IgD-negative memory B cell (primary cell): ENCODE data around the gene TMPRSS3. TPM values are rescaled to one million over a fixed set of nuclear protein-coding genes. Genes with fewer than 3 reads are reported as not detected.

Experiments used
- H3K27ac Mint-ChIP-seq, 3 donors: one replicate each; pipeline ENCODE4 v1.8.0; 2020 to 2022; ENCODE audit warnings: mild to moderate bottlenecking in 3 of 3, mixed read lengths in 3 of 3, moderate library complexity in 1 of 3
- H3K27me3 Mint-ChIP-seq: one replicate; pipeline ENCODE4 v1.8.0; 2021; ENCODE audit warnings: mixed read lengths
- H3K36me3 Mint-ChIP-seq: one replicate; pipeline ENCODE4 v1.8.0; 2020; ENCODE audit warnings: mild to moderate bottlenecking, mixed read lengths
- H3K4me1 Mint-ChIP-seq, 3 donors: one replicate each; pipeline ENCODE4 v1.8.0; 2020 to 2022; ENCODE audit warnings: mixed read lengths in 3 of 3, mild to moderate bottlenecking in 1 of 3
- H3K4me3 Mint-ChIP-seq, 4 donors: one replicate each; pipeline ENCODE4 v1.8.0; 2020 to 2022; ENCODE audit warnings: mild to moderate bottlenecking in 4 of 4, mixed read lengths in 4 of 4, moderate library complexity in 3 of 4
- H3K9me3 Mint-ChIP-seq, 3 donors: one replicate each; pipeline ENCODE4 v1.8.0; 2020 to 2021; ENCODE audit warnings: mixed read lengths in 3 of 3, mild to moderate bottlenecking in 1 of 3
- polyA plus RNA-seq: library from polyadenylated mRNA; unstranded; fragments of 300-500 nt; fragmentation: Illumina TruSeq; gene quantifications from one replicate; pipeline ENCODE4 v1.2.3, GENCODE V29; 2021

The TMPRSS3 gene
- not detected for polyA plus RNA-seq

DNA sequence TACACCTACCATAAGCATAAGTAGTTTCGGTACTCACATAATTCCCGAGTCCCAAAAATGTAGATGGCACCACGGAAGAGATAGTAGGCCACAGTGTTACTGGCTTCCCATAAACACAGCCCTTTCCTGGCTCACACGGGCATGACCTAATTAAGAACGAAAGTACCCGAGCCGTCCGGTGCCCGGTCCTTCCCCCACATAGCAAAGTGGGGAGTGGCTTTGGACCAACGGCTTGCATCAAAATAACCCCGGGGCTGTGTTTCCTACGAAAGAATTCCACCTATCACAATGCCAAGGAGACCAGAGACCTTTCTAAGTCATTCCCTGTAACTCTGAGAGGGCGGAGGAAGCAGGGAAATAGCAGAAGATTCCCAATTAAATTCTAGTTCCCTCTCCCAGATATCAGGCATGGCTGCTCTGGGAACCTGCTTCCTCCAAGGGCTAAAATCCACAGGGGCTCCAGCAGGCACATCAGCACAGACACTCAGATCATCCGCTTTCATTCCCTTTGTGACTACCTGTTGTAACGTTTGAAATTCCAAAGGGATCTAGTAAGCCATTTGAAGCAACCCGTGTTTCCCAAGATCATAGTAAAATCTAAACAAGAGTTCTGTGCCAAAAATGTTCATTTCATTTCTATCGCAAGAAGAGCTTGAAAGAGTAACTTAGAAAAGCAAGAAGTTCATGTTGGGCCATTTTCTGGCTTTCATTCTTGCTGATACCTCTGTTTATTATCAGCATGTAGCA, at the start of gene TMPRSS3:
Gene TMPRSS3 (minus strand): TSS at position 148 of the 747 bp plus-strand sequence. CDS start 635 bp downstream, outside the sequence.
- H3K27ac Mint-ChIP-seq: no peak within 1 kb of the TSS
- H3K27me3 Mint-ChIP-seq: peaks cover 12% of the 10 kb centered on the region
- H3K9me3 Mint-ChIP-seq: no peaks in the 10 kb centered on the region
- H3K4me3 Mint-ChIP-seq: peak within 1 kb of the TSS in 1 of 4 donors; percentile 36
- peaks cover 5 to 23% (median 20%) of the 10 kb centered on the region in 3 donors for H3K4me1 Mint-ChIP-seq
- H3K36me3 Mint-ChIP-seq: peaks cover 1% of the 10 kb centered on the region

DNA sequence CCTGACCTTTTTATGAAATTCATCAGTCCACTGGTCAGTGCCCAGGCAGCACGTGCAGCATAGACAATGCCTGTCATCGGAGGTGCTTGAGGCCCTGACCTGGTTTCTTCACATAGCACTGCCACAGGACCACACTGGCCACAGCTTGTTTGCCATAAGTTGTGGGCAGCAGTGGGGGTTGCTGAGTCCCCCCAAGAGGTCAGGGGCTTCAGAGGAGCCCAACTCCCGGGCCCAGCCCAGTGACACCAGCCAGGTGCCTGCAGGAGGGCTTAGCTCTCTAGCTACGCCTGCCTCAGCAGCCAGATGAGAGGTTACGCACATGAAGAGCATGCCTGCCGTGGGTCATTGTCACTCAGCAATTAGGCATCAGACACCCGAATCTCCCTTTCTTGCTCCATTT, 49.5 kb upstream of the TMPRSS3 start:
- Mint-ChIP-seq H3K4me1 (peaks cover 0 to 8% (median 5%) of the 10 kb centered on the region in 3 donors), H3K9me3 (no peaks in the 10 kb centered on the region), H3K27ac (no peak overlapping the region), H3K4me3 (no peak overlapping the region), H3K36me3 (no peaks in the 10 kb centered on the region), H3K27me3 (peaks cover 5% of the 10 kb centered on the region)

DNA sequence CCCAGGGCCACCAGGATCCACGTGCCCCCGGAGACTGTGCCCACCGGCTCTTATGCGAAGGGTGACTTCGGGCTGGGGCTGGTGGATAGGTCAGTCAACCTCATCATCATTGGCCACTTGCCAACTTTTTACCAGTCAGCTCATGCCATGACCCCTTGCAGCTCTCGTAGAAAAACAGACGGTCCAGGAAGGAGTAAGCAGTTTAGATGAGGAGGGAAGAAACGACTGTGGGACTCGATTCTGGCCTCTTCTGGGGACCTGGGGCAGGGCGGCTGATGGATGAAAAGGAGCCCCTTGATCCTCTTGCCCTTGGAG, 48.9 kb upstream of the TMPRSS3 start:
- Mint-ChIP-seq H3K27me3 (peaks cover 5% of the 10 kb centered on the region), H3K4me3 (no peak overlapping the region), H3K9me3 (no peaks in the 10 kb centered on the region), H3K27ac (no peak overlapping the region), H3K36me3 (no peaks in the 10 kb centered on the region), H3K4me1 (peaks cover 0 to 3% (median 3%) of the 10 kb centered on the region in 3 donors)

DNA sequence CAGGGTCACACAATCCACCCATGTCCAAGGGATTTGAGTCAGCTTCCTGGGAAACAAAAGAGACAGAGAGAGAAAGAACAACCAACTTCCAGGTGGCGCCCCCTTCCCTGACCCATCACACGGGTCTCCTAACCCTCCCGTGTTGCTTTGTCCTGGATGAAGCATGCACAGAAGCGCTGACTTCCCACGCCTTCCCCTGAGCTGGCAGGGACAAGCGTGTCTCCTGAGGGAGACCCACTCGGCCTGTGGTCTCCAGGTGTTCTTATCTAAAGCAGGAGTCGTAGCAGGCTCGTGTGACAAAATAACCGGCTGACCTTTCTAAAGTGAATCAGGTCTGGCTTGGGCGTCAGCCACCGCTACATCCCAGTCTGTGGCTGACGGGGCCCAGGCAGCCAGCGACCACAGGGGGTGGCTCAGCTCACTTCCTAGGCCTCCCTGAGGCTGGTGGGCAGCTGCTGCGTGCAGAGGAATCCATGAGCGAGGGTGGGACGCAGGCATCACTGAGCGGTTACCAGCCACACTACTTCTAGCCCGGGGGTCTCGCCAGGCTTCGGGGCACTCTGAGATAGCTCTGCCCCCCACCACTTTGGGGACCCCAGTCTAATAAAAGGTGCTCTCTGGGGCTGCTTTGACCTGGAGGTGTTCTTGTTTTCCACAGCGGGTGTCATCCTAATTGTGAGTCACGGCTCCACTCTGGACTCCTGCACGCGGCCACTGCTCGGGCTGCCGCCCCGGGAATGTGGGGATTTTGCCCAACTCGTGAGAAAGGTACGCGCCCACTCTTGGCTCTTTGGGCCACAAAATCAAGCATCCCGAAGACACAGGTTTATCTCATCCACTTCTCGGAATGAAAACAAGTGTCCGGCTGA, 48.3 kb upstream of the TMPRSS3 start:
- peak overlapping the region in 1 of 3 donors; percentile 53 for H3K27ac Mint-ChIP-seq
- no peaks in the 10 kb centered on the region for H3K9me3 Mint-ChIP-seq
- H3K4me1 Mint-ChIP-seq: peaks cover 0 to 4% (median 4%) of the 10 kb centered on the region in 3 donors
- peaks cover 7% of the 10 kb centered on the region for H3K27me3 Mint-ChIP-seq
- no peaks in the 10 kb centered on the region for H3K36me3 Mint-ChIP-seq
- H3K4me3 Mint-ChIP-seq: no peak overlapping the region

DNA sequence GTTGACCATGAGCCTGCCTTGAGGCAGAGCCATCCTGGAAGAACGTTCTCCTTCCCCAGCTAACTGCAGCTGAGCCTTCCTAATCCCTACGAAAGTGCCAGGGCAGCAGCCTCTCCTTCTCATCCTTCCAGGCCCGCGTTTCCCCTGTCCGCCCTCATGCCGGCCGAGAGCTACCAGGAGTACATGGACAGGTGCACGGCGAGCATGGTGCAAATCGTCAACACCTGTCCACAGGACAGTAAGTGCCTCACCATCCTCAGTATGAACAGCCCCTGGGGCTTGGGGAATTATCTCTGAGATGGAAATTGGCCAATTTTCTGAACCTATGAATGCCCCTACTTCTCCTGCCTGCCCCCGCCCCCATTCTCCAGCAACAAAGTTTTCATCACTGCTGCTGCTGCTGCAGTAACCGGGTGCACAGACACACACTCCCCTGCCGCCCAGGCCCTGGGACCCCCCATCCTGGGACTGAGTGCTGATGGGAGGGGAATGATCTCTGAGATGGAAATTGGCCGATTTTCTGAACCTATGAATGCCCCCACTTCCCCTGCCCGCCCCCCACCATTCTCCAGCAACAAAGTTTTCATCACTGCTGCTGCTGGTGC, 47.4 kb upstream of the TMPRSS3 start:
- Mint-ChIP-seq H3K4me1 (peaks cover 0 to 4% (median 4%) of the 10 kb centered on the region in 3 donors), H3K36me3 (no peaks in the 10 kb centered on the region), H3K27ac (peak overlapping the region in 2 of 3 donors; percentile 37 to 53), H3K4me3 (peak overlapping the region in 1 of 4 donors; percentile 10), H3K9me3 (no peaks in the 10 kb centered on the region), H3K27me3 (peaks cover 15% of the 10 kb centered on the region)

DNA sequence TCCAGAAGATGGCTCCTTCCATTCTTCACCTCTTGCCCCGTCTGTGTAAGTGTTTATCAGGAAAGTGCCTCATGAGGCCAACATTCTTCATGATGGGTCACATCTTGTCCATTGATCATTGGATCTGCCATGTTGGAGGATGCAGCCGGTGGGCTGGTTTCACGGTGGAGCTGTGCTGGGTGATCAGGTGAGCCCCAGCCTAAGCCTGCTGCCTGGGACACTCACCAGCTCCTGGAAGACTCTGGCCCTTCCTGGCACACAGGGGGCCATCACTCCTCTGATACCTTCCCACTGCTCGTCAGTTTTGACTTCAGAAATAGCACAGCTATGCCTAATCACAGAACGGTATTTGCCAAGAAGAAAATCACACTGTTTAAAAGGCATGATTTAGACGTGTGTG, 46.1 kb upstream of the TMPRSS3 start:
- Mint-ChIP-seq H3K36me3 (no peaks in the 10 kb centered on the region), H3K27me3 (peaks cover 15% of the 10 kb centered on the region), H3K27ac (no peak overlapping the region), H3K4me1 (peaks cover 0 to 4% (median 4%) of the 10 kb centered on the region in 3 donors), H3K4me3 (no peak overlapping the region), H3K9me3 (no peaks in the 10 kb centered on the region)

DNA sequence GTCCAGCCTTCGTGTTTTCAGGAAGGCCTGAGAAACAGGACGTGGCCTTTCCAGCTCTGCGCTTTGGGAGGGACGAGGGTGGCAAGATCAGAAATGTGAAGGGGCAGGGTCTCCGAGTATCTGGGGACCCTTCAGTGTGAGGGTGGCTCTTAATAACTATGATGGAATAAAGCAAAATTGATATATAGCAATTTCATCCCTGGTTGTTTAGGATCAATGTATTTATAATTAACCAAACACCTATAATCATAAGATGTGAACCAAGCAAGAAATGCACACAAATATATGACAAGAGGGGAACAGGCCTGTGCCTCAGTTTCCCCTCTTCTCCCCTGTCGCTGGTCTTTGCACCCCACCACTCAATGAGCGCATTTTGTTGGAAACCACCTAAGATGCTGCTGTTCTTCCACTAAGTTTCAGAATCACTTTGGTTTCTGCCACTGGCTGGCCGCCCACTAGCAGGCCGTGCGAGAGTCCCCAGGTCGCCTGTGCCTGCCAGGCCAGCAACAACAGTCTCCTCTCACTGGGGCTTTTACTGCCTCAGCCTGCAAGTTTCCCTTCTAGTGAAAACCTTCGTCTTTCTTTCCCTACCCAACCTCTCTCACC, 44.4 kb upstream of the TMPRSS3 start:
- H3K9me3 Mint-ChIP-seq: no peaks in the 10 kb centered on the region
- H3K27me3 Mint-ChIP-seq: peaks cover 15% of the 10 kb centered on the region
- H3K36me3 Mint-ChIP-seq: no peaks in the 10 kb centered on the region
- peaks cover 0 to 4% (median 1%) of the 10 kb centered on the region in 3 donors for H3K4me1 Mint-ChIP-seq
- H3K4me3 Mint-ChIP-seq: no peak overlapping the region
- no peak overlapping the region for H3K27ac Mint-ChIP-seq

DNA sequence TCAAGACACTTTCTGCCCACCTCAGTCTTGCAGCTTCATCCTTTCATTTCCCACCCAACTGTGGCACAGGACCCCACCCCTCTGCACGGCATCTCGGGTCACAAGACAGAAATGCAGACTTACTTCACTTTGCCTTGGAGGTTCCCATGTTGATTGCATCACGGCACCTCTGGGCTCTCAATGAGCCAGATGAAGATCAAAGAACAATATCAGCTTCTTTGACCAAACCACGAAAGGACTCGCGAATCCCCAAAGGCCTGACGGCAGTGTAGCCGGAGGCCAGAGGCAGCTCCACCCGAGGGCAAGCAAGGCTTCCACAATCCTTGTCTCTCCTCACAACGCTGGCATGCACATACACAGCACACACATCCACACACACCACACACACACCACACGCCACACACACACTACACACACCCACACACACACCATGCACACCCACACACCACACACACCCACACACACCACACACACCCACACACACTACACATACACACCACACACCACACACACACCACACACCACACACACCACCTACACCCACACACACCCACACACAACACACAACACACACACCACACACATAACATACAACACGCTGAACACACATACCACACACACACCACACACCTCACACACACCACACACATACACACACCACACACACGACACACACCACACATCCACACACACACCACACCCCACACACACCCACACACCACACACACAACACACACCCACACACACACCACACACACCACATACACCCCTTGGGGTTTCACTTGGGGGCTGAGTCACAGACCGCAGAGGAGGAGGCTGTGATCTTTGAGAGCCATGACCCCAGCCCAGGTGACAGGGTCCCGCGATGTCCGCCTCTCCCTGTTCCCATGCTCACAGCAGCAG, 43.7 kb upstream of the TMPRSS3 start:
- H3K27ac Mint-ChIP-seq: peak overlapping the region in 1 of 3 donors; percentile 67
- H3K4me3 Mint-ChIP-seq: no peak overlapping the region
- no peaks in the 10 kb centered on the region for H3K9me3 Mint-ChIP-seq
- H3K27me3 Mint-ChIP-seq: peaks cover 15% of the 10 kb centered on the region
- no peaks in the 10 kb centered on the region for H3K36me3 Mint-ChIP-seq
- peaks cover 0 to 4% (median 1%) of the 10 kb centered on the region in 3 donors for H3K4me1 Mint-ChIP-seq

DNA sequence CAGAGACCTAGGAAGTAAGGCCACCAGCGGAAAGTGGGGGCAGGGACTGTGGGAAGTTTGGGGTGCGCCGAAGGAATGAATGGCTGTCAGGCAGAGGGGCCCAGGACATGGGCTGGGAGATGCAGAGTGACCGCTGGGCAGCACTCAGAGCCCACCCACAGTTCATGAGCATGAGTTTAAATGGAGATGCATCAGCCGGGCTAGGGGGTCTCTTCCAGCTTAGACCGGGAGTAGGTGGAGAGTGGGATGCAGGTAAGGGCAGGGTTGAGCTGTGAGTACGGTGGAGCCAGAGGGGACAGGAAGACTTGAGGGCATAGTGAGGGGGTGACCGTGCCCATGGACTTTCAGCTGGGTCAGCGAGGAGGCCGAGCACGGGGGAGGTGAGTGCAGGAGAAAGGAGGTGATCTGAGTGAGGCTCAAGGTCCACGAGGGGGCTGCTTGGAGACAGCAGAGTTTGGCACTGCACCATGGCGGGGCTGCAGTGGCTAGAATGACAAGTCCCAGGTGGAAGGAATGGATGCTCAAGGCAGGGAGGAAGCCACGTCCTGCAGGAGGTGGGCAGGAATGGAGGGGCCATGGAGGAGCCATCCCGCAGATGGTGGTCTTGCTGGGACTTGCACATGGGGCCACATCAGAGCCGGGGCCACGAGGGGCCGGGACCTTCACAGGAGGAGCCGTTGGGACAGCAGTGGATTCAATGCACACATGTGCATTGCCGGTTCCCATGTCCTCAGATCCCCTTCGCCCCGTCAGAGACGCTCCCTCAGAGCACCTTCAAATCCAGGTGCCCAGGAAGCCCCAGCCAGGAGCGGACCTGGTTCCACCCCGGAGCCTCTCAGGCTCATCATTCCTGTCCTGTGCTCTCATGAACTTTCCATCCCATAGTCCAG, 42.7 kb upstream of the TMPRSS3 start:
- Mint-ChIP-seq H3K4me1 (peaks cover 0 to 4% (median 1%) of the 10 kb centered on the region in 3 donors), H3K27ac (peak overlapping the region in 1 of 3 donors; percentile 28), H3K27me3 (peaks cover 19% of the 10 kb centered on the region), H3K4me3 (no peak overlapping the region), H3K9me3 (no peaks in the 10 kb centered on the region), H3K36me3 (no peaks in the 10 kb centered on the region)

DNA sequence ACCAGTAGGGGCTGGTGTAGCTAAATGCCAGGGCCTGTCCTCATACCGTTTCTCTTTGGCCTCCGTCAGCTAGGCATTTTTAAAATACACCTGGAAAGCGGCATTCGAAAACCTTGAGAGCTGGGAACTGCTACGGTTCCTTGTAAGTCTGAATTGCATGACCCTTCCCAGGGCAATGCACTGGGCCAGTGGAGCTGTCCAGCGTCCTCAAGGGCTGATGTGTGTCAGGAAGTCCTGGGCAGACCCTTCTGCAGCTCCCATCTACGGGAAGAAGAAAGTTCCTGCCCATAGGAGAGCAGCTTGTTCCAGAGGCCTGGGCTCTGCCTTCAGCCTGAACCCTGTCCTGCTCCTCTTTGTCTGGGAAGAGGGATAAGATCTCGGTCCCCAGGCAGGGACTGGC, 41.9 kb upstream of the TMPRSS3 start:
- peaks cover 3% of the 10 kb centered on the region for H3K36me3 Mint-ChIP-seq
- no peak overlapping the region for H3K27ac Mint-ChIP-seq
- no peak overlapping the region for H3K4me3 Mint-ChIP-seq
- peaks cover 0 to 2% (median under 1%) of the 10 kb centered on the region in 3 donors for H3K9me3 Mint-ChIP-seq
- peaks cover 0 to 4% (median 1%) of the 10 kb centered on the region in 3 donors for H3K4me1 Mint-ChIP-seq
- H3K27me3 Mint-ChIP-seq: peaks cover 19% of the 10 kb centered on the region

DNA sequence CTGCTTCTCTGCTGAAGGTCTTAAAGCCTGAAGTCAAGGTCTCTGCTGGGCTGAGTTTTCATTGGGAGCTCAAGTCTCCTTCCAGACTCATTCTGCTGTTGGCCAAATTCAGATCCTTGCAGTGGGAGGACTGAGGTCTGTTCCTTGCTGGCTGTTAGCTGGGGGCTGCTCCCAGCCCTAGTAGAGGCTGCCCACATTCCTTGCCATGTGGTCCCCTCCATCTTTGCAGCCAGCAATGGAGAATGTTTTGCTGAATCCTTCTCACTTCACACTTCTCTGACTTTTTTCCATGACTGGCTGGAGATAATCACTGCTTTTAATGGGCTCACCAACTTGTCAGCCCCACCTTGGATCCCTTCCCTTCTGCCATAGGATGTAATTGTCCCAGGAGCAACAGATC, 41.1 kb upstream of the TMPRSS3 start:
- Mint-ChIP-seq H3K27ac (no peak overlapping the region), H3K4me1 (peaks cover 0 to 4% (median 1%) of the 10 kb centered on the region in 3 donors), H3K36me3 (peaks cover 3% of the 10 kb centered on the region), H3K9me3 (peaks cover 2 to 11% (median 8%) of the 10 kb centered on the region in 3 donors), H3K27me3 (peaks cover 20% of the 10 kb centered on the region), H3K4me3 (no peak overlapping the region)

DNA sequence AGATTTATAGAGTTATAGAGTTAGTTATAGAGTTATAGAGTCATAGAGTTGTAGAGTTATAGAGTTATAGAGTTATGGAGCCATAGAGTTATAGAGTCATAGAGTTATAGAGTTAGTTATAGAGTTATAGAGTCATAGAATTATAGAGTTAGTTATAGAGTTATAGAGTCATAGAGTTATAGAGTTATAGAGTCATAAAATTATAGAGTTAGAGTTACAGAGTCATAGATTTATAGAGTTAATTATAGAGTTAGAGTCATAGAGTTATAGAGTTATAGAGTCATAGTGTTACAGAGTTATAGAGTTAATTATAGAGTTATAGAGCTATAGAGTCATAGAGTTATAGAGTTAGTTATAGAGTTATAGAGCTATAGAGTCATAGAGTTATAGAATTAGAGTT, 40.0 kb upstream of the TMPRSS3 start:
- Mint-ChIP-seq H3K4me1 (peaks cover 0 to 4% (median 1%) of the 10 kb centered on the region in 3 donors), H3K27ac (no peak overlapping the region), H3K4me3 (no peak overlapping the region), H3K9me3 (peaks cover 4 to 14% (median 10%) of the 10 kb centered on the region in 3 donors), H3K36me3 (peaks cover 3% of the 10 kb centered on the region), H3K27me3 (peaks cover 25% of the 10 kb centered on the region)

DNA sequence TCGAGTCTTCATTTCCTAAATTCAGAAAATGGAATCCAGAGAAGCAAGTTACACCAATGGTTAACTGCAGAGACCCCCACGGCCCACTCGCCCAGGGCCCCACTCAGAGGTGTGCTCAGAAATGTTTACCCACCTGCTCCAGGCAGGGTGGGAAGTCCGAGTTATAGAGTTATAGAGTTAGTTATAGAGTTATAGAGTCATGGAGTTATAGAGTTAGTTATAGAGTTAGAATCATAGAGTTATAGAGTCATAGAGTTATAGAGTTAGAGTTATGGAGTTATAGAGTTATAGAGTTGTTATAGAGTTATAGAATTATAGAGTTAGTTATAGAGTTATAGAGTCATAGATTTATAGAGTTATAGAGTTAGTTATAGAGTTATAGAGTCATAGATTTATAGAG, 39.5 kb upstream of the TMPRSS3 start:
- peaks cover 0 to 2% (median 1%) of the 10 kb centered on the region in 3 donors for H3K4me1 Mint-ChIP-seq
- H3K27ac Mint-ChIP-seq: no peak overlapping the region
- H3K27me3 Mint-ChIP-seq: peaks cover 25% of the 10 kb centered on the region
- H3K9me3 Mint-ChIP-seq: peaks cover 4 to 14% (median 10%) of the 10 kb centered on the region in 3 donors
- H3K4me3 Mint-ChIP-seq: no peak overlapping the region
- H3K36me3 Mint-ChIP-seq: peaks cover 3% of the 10 kb centered on the region
